ENCODE measurements around the gene METRNL.
"Not testable (repeated sequence)": the region's sequence is repeated elsewhere in the genome, so short reads cannot be mapped to it uniquely, and the experiment has no call there.

Gene METRNL

GRCh38 chr17:83053021-83053681 is 26.3 kb upstream of the METRNL start:
- DNase-seq (ENCODE audit: low read depth): no peak

- DNase-seq (ENCODE audit: low read depth): no peak
Observed at GRCh38 chr17:83053739-83054451, 25.5 kb upstream of the METRNL start.

- no peak for DNase-seq (ENCODE audit: low read depth)
Observed at GRCh38 chr17:83054518-83055125, 24.8 kb upstream of the METRNL start.

- DNase-seq (ENCODE audit: low read depth): not testable (repeated sequence)
Observed at GRCh38 chr17:83055176-83055575, 24.2 kb upstream of the METRNL start.

DNA sequence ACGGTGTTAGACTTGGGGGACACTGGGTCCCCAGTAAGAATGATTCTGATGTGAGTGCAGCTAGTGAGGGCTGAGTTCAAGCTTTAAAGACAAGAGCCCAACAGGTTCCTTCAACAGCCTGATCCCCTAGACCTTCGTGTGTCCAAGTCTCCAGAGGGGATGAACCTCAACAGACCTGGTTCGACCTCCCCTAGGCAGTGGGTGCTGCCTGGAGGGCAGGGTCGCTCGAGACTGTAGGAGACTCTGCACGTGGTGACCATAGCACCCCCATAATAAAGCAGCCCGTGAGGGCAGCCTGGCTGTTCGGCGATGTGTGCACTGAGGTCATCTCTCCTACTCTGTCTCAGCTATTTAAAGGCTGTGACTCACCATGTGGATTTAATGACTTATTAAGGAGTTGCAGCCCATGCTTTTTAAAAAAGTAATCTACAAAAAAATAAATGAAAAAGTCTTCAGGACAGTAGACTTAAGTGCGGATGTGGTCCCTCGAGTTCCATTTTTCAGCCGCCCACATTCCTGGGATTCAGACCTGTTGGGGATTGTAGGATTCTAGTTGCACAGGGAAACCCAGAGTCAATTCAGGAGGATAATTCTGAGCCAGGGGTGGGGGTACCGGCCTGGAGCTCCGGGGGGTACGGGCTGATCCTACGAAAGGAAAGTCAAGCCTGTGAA is 23.4 kb upstream of the METRNL start:
- no peak for DNase-seq (ENCODE audit: low read depth)

GRCh38 chr17:83056583-83057396 is 22.6 kb upstream of the METRNL start:
- DNase-seq (ENCODE audit: low read depth): no peak

- DNase-seq (ENCODE audit: low read depth): no peak
Observed at GRCh38 chr17:83057397-83057761, 22.0 kb upstream of the METRNL start.

GRCh38 chr17:83057793-83058265 is 21.6 kb upstream of the METRNL start:
- no peak for DNase-seq (ENCODE audit: low read depth)

DNA sequence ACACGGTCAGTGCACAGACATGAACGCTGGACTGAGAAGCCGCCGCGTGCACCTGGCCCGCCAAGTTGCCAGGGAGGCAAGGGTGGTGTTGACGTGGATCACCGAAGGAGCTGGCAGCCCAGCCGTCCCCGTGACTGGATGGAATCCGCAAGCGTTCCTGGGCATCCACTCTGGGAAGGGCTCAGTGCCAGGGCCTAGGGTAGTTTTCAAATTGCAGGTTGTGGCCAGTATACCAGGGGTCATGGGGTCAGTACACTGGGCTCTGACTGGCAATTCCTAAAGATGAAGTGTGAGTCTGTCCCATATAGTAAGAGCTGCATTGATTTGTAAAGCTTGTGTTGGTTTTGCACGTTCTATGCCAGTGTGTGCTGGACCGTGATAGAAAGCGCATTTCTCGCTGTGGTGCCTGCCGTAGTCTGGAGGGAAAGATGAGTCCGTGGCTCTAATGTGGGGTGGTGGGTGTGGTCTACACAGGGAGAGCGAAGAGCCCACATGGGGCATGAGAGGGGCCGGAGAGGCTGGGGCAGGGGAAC is 21.1 kb upstream of the METRNL start:
- no peak for DNase-seq (ENCODE audit: low read depth)

- DNase-seq (ENCODE audit: low read depth): no peak
Observed at GRCh38 chr17:83061586-83061985, 17.8 kb upstream of the METRNL start.

- no peak for DNase-seq (ENCODE audit: low read depth)
Observed at GRCh38 chr17:83062011-83062817, 17.2 kb upstream of the METRNL start.

DNA sequence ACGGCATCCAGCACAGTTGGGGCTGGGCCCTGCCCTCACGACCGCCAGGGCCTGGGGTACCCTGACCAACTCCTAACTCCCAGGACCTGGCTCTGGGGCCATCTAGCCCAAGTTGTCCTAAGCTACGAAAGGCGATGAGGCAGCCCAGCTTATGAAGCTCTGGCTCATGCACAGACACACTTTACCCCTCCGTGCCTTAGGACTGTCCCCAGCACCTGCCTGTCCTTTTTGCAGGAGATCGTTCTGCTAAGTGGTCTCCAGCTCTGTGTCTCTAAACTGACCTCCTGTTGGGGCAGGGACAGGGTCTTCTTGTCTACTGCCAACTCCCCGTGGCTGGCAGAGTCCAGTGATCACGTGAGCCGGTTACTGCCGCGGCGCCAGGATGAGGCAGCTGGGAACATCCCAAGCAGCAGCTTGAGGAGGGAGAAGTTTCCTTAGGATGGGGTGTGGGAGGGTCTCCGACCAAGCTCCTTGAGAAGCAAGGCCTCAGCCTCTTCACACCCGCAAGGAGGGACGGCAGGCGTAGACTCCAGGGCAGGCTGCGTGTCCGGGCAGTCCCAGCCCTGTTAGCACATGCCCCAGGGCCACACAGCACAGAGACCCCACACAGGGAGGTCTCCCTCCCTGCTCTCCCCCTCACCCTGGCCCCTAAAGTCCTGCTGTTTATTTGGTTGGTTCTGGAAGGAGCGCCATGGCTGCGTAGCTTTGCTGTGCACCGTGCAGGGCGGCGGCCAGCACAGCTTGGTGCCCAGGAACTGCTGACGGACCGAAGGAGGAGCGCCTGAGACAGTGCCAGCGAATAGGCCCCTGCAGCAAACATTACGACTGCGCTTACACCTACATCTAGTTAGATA is 16.4 kb upstream of the METRNL start:
- DNase-seq (ENCODE audit: low read depth): no peak

DNA sequence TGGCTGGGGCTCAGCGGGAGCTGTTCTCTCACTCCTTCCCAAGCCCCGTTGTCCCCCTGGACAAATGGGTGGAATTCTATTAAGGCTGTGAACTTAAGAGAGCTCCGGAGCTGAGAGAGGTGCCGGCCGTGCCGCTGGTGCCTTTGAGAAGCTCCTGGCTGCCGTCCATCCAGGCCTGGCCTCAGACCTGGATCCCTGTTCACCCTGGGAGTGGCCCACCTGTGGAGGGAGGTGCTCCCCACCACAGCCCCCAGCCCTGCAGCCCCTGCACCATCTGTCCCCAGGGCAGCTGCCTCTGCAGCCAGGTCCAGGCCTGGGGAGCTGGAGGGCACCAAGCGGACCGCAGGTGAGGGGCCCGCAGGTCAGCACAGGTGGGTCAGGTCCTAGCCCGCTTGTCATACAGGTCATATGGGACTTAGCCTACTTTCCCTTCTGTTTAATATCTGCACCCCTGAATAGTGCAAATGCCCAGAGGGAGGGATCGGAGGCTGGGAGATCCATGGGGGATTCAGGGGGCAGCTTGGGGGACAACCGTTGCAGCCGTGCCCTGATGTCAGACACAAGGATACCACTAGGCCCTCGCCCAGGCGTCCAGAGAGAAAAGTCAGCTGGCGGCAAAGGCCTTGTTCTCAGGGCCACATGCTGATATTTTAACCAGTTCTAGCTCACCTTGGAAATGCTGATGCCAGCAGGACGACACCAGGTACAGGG is 15.2 kb upstream of the METRNL start:
- no peak for DNase-seq (ENCODE audit: low read depth)

- no peak for DNase-seq (ENCODE audit: low read depth)
Observed at GRCh38 chr17:83064732-83065659, 14.4 kb upstream of the METRNL start.

GRCh38 chr17:83065660-83066542 is 13.5 kb upstream of the METRNL start:
- no peak for DNase-seq (ENCODE audit: low read depth)

DNA sequence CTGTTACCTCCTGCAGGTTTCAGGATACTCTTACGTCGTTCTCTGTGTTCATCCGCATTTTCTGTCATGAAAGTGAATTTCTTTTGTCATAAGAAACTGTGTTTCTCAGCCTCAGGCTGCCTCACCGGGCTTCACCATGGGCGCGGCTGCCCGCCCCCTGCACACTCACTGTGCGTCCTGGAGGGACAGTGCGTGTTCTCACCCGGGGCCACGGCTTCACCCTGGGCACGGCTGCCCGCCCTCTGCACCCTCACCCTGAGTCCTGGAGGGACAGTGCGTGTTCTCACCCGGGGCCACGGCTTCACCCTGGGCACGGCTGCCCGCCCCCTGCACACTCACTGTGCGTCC is 12.9 kb upstream of the METRNL start:
- DNase-seq (ENCODE audit: low read depth): not testable (repeated sequence)

DNA sequence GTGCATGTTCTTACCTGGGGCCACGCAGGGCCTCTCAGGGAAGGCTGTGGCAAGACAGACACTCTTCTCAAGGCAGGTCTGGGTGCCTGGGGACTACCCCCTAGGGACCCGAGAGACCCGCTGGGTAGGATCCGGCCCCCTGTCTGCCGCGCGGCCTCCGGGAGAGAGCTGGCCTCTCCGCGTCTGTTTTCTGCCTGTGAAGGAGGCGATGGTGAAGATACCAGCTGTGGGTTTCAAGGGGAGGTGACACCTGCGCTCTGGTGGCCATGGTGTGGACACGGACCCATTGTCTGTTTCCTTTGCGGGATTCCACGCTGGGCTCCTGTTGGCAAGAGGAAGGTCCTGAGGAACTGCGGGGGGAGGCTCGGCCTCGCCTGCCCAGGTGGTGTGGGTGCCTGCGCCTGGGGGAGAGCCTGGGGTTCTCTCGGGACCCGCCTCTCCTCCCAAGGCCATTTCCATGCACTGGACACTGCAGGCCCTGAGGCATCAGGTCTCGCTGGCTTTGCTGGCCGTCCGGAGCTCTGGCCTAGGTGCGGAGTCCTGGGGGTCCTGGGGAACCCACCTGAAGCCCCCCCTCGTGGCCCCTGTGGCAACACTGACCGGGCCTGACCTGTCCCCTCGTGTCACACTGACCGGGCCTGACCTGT is 12.2 kb upstream of the METRNL start:
- DNase-seq (ENCODE audit: low read depth): no peak
